Transverse colon (tissue), 4 donors: Measurements from ENCODE around the gene ELFN1. TPM values are rescaled to one million over a fixed set of nuclear protein-coding genes. Genes with fewer than 3 reads are reported as not detected.

ENCODE experiments used
- DNase-seq: peaks from one replicate; pipeline ENCODE4 v3.0.0-alpha.2; 2019
- H3K27ac ChIP-seq, 4 donors: fragments of 200-600 bp; sonication (generic); 2 replicates each; pipeline ENCODE4 v1.5.1; 2016 to 2018; ENCODE audit warnings: inconsistent platforms in 4 of 4
- H3K27me3 ChIP-seq: fragments of 200-600 bp; sonication (generic); 2 replicates; pipeline ENCODE4 v1.5.1; 2017; ENCODE audit warnings: inconsistent platforms
- H3K36me3 ChIP-seq, 4 donors: fragments of 200-600 bp; sonication (generic); 2 replicates each; pipeline ENCODE4 v1.5.1; 2017 to 2019; ENCODE audit warnings: inconsistent platforms in 4 of 4
- H3K4me1 ChIP-seq, 4 donors: fragments of 200-600 bp; sonication (generic); 2 replicates each; pipeline ENCODE4 v1.5.1; 2017 to 2020; ENCODE audit warnings: inconsistent platforms in 4 of 4
- H3K4me3 ChIP-seq, 4 donors: fragments of 200-600 bp; sonication (generic); 1 replicate in 1 of 4; 2 replicates in 3 of 4; pipeline versions ENCODE4 v1.5.1 to v1.6.1; 2017 to 2019; ENCODE audit warnings: inconsistent platforms in 4 of 4
- H3K9me3 ChIP-seq, 2 donors: fragments of 200-600 bp; sonication (generic); 2 replicates each; pipeline ENCODE4 v1.5.1; 2017 to 2019; ENCODE audit warnings: inconsistent platforms in 2 of 2
- EP300 ChIP-seq: sonication (generic); formaldehyde crosslinking; IDR thresholded peaks from one replicate; pipeline ENCODE4 v1.6.1; 2017; ENCODE audit warnings: antibody characterized with exemption, low read depth
- POLR2A ChIP-seq: fragments of 450-650 bp; IDR thresholded peaks from one replicate; pipeline ENCODE4 v1.6.1; 2016; ENCODE audit warnings: antibody characterized with exemption, mild to moderate bottlenecking, moderate library complexity
- POLR2AphosphoS5 ChIP-seq, 3 donors: sonication (generic); formaldehyde crosslinking; IDR thresholded peaks; one replicate each; pipeline ENCODE4 v1.6.1; 2016; ENCODE audit warnings: antibody characterized with exemption in 3 of 3
- WGBS, 2 donors: methylation state at CpG; one replicate each; pipeline ENCODE4 v1.1.5; 2018; ENCODE audit warnings: low coverage in 1 of 2; 5-methylcytosine and 5-hydroxymethylcytosine counted together
- in situ Hi-C, 4 donors: fragments of 200-750 bp; cut with MboI; loops; one replicate each; pipeline versions ENCODE4 v1.15.0 to v1.15.1; 2017; ENCODE audit warnings: low sequenced_read_pairs in 3 of 4, low pct_ligation_motif_present in 1 of 4, low pct_unique_long_range_greater_than_20kb in 1 of 4
- intact Hi-C: fragments of 100-400 bp; cut with DNase I; formaldehyde crosslinking; loops from one replicate; pipeline ENCODE4 v1.15.1; 2023; ENCODE audit warnings: low total_unique reads
- total RNA-seq, 4 donors: library from RNA; depleted of rRNA; stranded (reverse); fragments of >200 nt; gene quantifications; one replicate each; pipeline ENCODE4 v1.1.0, GENCODE V29; 2016
- TF ChIP-seq, protein P1 (sequence below), 5 experiments: fragments of 200-600 bp in 3 of 5; fragments of 450-650 bp in 2 of 5; sonication (generic) in 3 of 5; IDR thresholded peaks; 1 replicate in 2 of 5; 2 replicates in 3 of 5; pipeline ENCODE4 v1.5.1; 2016 to 2017; ENCODE audit warnings: antibody characterized with exemption in 5 of 5, inconsistent platforms in 3 of 5, mild to moderate bottlenecking in 2 of 5, moderate library complexity in 1 of 5

ELFN1 gene
- total RNA-seq, 4 donors from 2014 or later: 0.14 to 0.60 (median 0.32) TPM; not detected in 1

- in situ Hi-C loops: no loop called here
- Histone ChIP-seq H3K27ac (no peak overlapping the region), H3K4me3 (no peak overlapping the region), H3K27me3 (peaks cover 7% of the 10 kb centered on the region), H3K4me1 (no peaks in the 10 kb centered on the region), H3K9me3 (peaks cover 0 to 20% of the 10 kb centered on the region in 2 donors), H3K36me3 (no peaks in the 10 kb centered on the region)
- TF ChIP-seq POLR2A (no peak), EP300 (no peak), POLR2AphosphoS5 (IDR thresholded peaks at IDR 0.05) (no peak)
- TF ChIP-seq, protein P1, sequence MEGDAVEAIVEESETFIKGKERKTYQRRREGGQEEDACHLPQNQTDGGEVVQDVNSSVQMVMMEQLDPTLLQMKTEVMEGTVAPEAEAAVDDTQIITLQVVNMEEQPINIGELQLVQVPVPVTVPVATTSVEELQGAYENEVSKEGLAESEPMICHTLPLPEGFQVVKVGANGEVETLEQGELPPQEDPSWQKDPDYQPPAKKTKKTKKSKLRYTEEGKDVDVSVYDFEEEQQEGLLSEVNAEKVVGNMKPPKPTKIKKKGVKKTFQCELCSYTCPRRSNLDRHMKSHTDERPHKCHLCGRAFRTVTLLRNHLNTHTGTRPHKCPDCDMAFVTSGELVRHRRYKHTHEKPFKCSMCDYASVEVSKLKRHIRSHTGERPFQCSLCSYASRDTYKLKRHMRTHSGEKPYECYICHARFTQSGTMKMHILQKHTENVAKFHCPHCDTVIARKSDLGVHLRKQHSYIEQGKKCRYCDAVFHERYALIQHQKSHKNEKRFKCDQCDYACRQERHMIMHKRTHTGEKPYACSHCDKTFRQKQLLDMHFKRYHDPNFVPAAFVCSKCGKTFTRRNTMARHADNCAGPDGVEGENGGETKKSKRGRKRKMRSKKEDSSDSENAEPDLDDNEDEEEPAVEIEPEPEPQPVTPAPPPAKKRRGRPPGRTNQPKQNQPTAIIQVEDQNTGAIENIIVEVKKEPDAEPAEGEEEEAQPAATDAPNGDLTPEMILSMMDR (IDR thresholded peaks at IDR 0.05): no peak
- intact Hi-C loops: no loop called here
- WGBS, 2 donors: 85 to 97% methylated on average over 2 of the region's 2 CpGs
- DNase-seq: no peak
Observed at GRCh38 chr7:1637155-1637554, 32.9 kb upstream of the ELFN1 start.

- no peak for DNase-seq
- WGBS, 2 donors: 20 to 54% methylated on average over 1 to 11 of the region's 11 CpGs
Observed at GRCh38 chr7:1638215-1638661, 31.8 kb upstream of the ELFN1 start.

GRCh38 chr7:1639071-1639470 lies 31.0 kb upstream of the ELFN1 start:
- TF ChIP-seq POLR2AphosphoS5 (IDR thresholded peaks at IDR 0.05) (no peak), POLR2A (no peak), EP300 (no peak)
- TF ChIP-seq, protein P1 (IDR thresholded peaks at IDR 0.05): no peak
- H3K36me3 ChIP-seq: no peaks in the 10 kb centered on the region
- no peaks in the 10 kb centered on the region for H3K4me1 ChIP-seq
- peaks cover 0 to 20% of the 10 kb centered on the region in 2 donors for H3K9me3 ChIP-seq
- peaks cover 20% of the 10 kb centered on the region for H3K27me3 ChIP-seq
- DNase-seq: no peak
- H3K4me3 ChIP-seq: no peak overlapping the region
- intact Hi-C loops: no loop called here
- WGBS, 2 donors: 89 to 93% methylated on average over 2 to 8 of the region's 8 CpGs
- H3K27ac ChIP-seq: no peak overlapping the region
- in situ Hi-C loops: no loop called here

More at GRCh38 chr7:1638215-1638661, 31.8 kb upstream of the ELFN1 start:
- TF ChIP-seq POLR2A (no peak), EP300 (no peak), POLR2AphosphoS5 (IDR thresholded peaks at IDR 0.05) (no peak)
- TF ChIP-seq, protein P1 (IDR thresholded peaks at IDR 0.05): no peak
- Histone ChIP-seq H3K36me3 (no peaks in the 10 kb centered on the region), H3K4me1 (no peaks in the 10 kb centered on the region), H3K27ac (no peak overlapping the region), H3K4me3 (no peak overlapping the region), H3K9me3 (peaks cover 0 to 20% of the 10 kb centered on the region in 2 donors), H3K27me3 (peaks cover 12% of the 10 kb centered on the region)
- in situ Hi-C loops: no loop called here
- intact Hi-C loops: no loop called here

DNA sequence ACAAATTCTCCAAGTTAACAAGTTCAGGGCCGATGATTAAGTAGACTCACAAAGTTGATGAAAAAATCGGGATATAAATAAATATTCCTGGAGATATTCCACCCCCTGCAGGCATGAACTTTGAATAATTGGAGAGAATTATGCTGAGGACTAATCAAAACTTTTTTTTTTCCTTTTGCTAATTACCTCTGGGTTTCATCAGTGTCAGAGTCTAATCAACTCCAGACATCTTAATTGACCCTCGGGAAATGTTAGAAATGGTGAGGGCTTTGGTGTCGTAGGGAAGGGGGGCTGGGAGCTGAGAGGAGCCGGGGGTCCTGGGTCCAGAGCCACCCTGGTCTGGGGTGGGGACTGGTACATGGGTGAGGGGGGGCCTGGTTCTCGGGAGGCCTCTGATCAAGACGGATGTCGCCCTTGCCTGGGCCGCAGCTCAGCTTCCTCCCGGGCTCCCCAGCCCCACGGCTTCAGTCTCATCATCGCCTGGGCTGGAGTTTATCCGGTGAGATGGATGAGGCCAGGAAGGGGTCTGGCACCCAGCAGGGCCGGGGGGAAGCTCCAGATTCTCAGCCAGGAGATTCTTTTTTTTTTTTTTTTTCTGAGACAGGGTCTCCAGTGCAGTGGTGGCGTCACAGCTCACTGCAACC lies 30.4 kb upstream of the ELFN1 start:
- no peak overlapping the region for H3K4me3 ChIP-seq
- no peak overlapping the region for H3K27ac ChIP-seq
- peaks cover 26% of the 10 kb centered on the region for H3K27me3 ChIP-seq
- peaks cover 0 to 19% of the 10 kb centered on the region in 2 donors for H3K9me3 ChIP-seq
- TF ChIP-seq POLR2AphosphoS5 (IDR thresholded peaks at IDR 0.05): no peak
- no peak for TF ChIP-seq EP300
- TF ChIP-seq POLR2A: no peak
- TF ChIP-seq, protein P1 (IDR thresholded peaks at IDR 0.05): no peak
- H3K4me1 ChIP-seq: no peaks in the 10 kb centered on the region
- WGBS, 2 donors: 53 to 63% methylated on average over 4 to 15 of the region's 15 CpGs
- H3K36me3 ChIP-seq: no peaks in the 10 kb centered on the region
- no peak for DNase-seq
- intact Hi-C loops: no loop called here
- in situ Hi-C loops: no loop called here
